ENCODE results near the gene MAN2C1.

- TF ChIP-seq CTCF (IDR thresholded peaks at IDR 0.05; ENCODE audit: poor library complexity) (no peak), EZH2 (IDR thresholded peaks at IDR 0.05; ENCODE audit: borderline replicate concordance) (no peak), EZH2phosphoT487 (IDR thresholded peaks at IDR 0.05; ENCODE audit: low read depth, severe bottlenecking, unreplicated experiment) (no peak)
Observed at GRCh38 chr15:75309711-75310110, 58.7 kb downstream of the MAN2C1 start.
